ENCODE data around the gene SEPTIN1.

Gene SEPTIN1

DNA sequence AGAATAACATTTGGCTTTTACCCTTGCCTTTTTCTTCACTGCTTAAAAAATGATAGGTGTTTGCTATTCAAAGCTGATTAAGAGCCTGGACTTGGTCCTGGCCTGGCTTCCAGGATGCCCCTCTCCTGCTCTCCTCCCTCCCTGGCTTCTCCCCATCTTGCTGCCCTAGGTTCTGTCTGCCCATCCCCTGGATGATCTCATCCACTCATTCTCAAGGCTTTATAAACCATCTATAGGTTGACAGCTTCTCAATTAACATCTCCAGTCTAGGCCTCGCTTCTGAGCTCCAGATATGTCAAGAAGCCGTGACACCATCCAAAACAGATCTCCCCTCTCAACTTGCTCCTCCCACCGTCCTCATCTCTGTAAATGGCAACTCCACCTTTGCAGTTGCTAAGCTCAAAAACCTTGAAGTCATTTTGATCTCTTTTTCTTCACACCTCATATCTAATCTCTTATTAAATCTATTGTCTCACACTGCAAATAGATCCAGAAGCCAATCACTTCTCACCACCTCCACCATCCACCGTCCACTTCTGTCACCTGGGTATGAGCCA, 33.8 kb upstream of the SEPTIN1 start:
- Histone ChIP-seq H3K9me3 (ENCODE audit: control insufficient read depth, insufficient read depth, low read depth, low read length) (no peaks in the 10 kb centered on the region), H3K36me3 (ENCODE audit: control insufficient read depth, insufficient read depth, low read length) (peaks cover 42% of the 10 kb centered on the region), H3K4me1 (ENCODE audit: control insufficient read depth, insufficient read depth, low read length) (peaks cover 11% of the 10 kb centered on the region), H3K27me3 (ENCODE audit: control insufficient read depth, insufficient read depth, low read length) (no peaks in the 10 kb centered on the region), H3K4me3 (ENCODE audit: low read depth, low read length) (no peak overlapping the region), H3K9ac (ENCODE audit: low read length) (no peak overlapping the region), H3K27ac (ENCODE audit: low read depth, low read length) (no peak overlapping the region)

GRCh38 chr16:30414159-30414558, 31.8 kb upstream of the SEPTIN1 start:
- H3K9me3 ChIP-seq (ENCODE audit: control insufficient read depth, insufficient read depth, low read depth, low read length) = no peaks in the 10 kb centered on the region
- no peaks in the 10 kb centered on the region for H3K27me3 ChIP-seq (ENCODE audit: control insufficient read depth, insufficient read depth, low read length)
- H3K27ac ChIP-seq (ENCODE audit: low read depth, low read length) = no peak overlapping the region
- peaks cover 13% of the 10 kb centered on the region for H3K4me1 ChIP-seq (ENCODE audit: control insufficient read depth, insufficient read depth, low read length)
- H3K4me3 ChIP-seq (ENCODE audit: low read depth, low read length) = no peak overlapping the region
- peaks cover 38% of the 10 kb centered on the region for H3K36me3 ChIP-seq (ENCODE audit: control insufficient read depth, insufficient read depth, low read length)
- no peak overlapping the region for H3K9ac ChIP-seq (ENCODE audit: low read length)

DNA sequence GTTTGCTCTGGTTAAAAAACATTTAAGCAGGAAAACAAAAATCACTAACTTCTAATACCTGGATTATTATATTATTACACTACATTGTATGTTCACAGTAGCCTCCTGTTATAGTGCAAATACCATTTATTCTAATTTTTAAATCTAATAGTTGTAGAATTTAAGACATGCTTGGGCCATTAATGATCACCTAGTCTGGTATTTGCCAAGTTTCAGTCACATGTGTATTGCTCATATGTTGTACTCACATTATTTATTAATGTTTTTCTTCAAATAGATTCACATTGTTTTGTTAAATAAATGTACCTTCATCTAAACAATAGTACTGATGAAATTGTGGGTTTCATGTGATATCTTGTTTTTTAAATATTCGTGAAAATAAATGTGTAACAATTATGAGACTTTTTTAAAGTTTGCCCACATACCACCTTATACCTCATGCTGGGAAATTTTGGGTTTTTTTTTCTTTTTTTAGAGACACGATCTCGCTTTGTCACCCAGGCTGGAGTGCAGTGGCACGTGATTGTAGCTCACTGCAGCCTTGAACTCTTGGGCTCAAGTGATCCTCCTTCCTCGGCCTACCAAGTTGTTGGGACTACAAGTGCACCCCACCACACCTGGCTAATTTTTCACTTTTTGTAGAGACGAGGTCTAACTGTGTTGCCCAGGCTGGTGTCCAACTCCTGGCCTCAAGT, 30.9 kb upstream of the SEPTIN1 start:
- Histone ChIP-seq H3K36me3 (ENCODE audit: control insufficient read depth, insufficient read depth, low read length) (peaks cover 38% of the 10 kb centered on the region), H3K9ac (ENCODE audit: low read length) (no peak overlapping the region), H3K9me3 (ENCODE audit: control insufficient read depth, insufficient read depth, low read depth, low read length) (no peaks in the 10 kb centered on the region), H3K4me3 (ENCODE audit: low read depth, low read length) (no peak overlapping the region), H3K27ac (ENCODE audit: low read depth, low read length) (no peak overlapping the region), H3K27me3 (ENCODE audit: control insufficient read depth, insufficient read depth, low read length) (no peaks in the 10 kb centered on the region), H3K4me1 (ENCODE audit: control insufficient read depth, insufficient read depth, low read length) (peaks cover 14% of the 10 kb centered on the region; the same call in 1 of the 2 replicates)

- Histone ChIP-seq H3K4me1 (ENCODE audit: control insufficient read depth, insufficient read depth, low read length) (peaks cover 12% of the 10 kb centered on the region; the same call in 1 of the 2 replicates), H3K36me3 (ENCODE audit: control insufficient read depth, insufficient read depth, low read length) (peaks cover 38% of the 10 kb centered on the region), H3K27me3 (ENCODE audit: control insufficient read depth, insufficient read depth, low read length) (no peaks in the 10 kb centered on the region), H3K9ac (ENCODE audit: low read length) (no peak overlapping the region), H3K9me3 (ENCODE audit: control insufficient read depth, insufficient read depth, low read depth, low read length) (no peaks in the 10 kb centered on the region), H3K4me3 (ENCODE audit: low read depth, low read length) (peak overlapping the region; percentile 5; the same call in 1 of the 2 replicates), H3K27ac (ENCODE audit: low read depth, low read length) (no peak overlapping the region)
Measured at GRCh38 chr16:30409125-30410060, 27.0 kb upstream of the SEPTIN1 start.

GRCh38 chr16:30407804-30408534, 25.6 kb upstream of the SEPTIN1 start:
- Histone ChIP-seq H3K4me3 (ENCODE audit: low read depth, low read length) (peak overlapping the region; percentile 85), H3K36me3 (ENCODE audit: control insufficient read depth, insufficient read depth, low read length) (peaks cover 24% of the 10 kb centered on the region), H3K27me3 (ENCODE audit: control insufficient read depth, insufficient read depth, low read length) (no peaks in the 10 kb centered on the region), H3K9me3 (ENCODE audit: control insufficient read depth, insufficient read depth, low read depth, low read length) (no peaks in the 10 kb centered on the region), H3K4me1 (ENCODE audit: control insufficient read depth, insufficient read depth, low read length) (peaks cover 12% of the 10 kb centered on the region; the same call in 1 of the 2 replicates), H3K27ac (ENCODE audit: low read depth, low read length) (peak overlapping the region; percentile 82; the same call in 1 of the 2 replicates), H3K9ac (ENCODE audit: low read length) (peak overlapping the region; percentile 92)

- no peaks in the 10 kb centered on the region for H3K27me3 ChIP-seq (ENCODE audit: control insufficient read depth, insufficient read depth, low read length)
- peak within 1 kb of the TSS; percentile 92 for H3K9ac ChIP-seq (ENCODE audit: low read length)
- peak within 1 kb of the TSS; percentile 82; the same call in 1 of the 2 replicates for H3K27ac ChIP-seq (ENCODE audit: low read depth, low read length)
- no peaks in the 10 kb centered on the region for H3K9me3 ChIP-seq (ENCODE audit: control insufficient read depth, insufficient read depth, low read depth, low read length)
- peak within 1 kb of the TSS; percentile 85 for H3K4me3 ChIP-seq (ENCODE audit: low read depth, low read length)
- peaks cover 17% of the 10 kb centered on the region for H3K36me3 ChIP-seq (ENCODE audit: control insufficient read depth, insufficient read depth, low read length)
- H3K4me1 ChIP-seq (ENCODE audit: control insufficient read depth, insufficient read depth, low read length) = peaks cover 12% of the 10 kb centered on the region; the same call in 1 of the 2 replicates
Measured at GRCh38 chr16:30407102-30407803, 24.9 kb upstream of the SEPTIN1 start, which contains the start of gene ZNF771. Gene ZNF771, plus strand, starts transcription at chr16:30407606. Its CDS starts 448 bp downstream, at chr16:30408054.

DNA sequence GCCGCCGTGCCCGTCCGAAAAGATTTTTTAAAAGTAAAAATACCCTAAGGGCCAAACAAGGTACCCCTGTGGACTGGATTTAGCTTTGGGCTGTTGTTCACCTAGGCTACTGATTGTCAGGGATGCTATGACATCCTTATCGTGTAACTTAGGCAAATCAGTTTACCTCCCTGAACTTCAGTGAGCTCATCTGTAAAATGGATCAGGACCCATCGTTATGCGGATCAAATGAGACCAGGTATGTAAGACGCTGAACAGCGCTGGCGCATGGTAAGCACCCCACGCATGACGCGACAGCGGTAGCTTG, 24.4 kb upstream of the SEPTIN1 start:
- H3K27me3 ChIP-seq (ENCODE audit: control insufficient read depth, insufficient read depth, low read length) = no peaks in the 10 kb centered on the region
- H3K9ac ChIP-seq (ENCODE audit: low read length) = peak overlapping the region; percentile 86
- H3K27ac ChIP-seq (ENCODE audit: low read depth, low read length) = peak overlapping the region; percentile 82; the same call in 1 of the 2 replicates
- H3K4me1 ChIP-seq (ENCODE audit: control insufficient read depth, insufficient read depth, low read length) = peaks cover 13% of the 10 kb centered on the region; the same call in 1 of the 2 replicates
- no peaks in the 10 kb centered on the region for H3K9me3 ChIP-seq (ENCODE audit: control insufficient read depth, insufficient read depth, low read depth, low read length)
- peak overlapping the region; percentile 85 for H3K4me3 ChIP-seq (ENCODE audit: low read depth, low read length)
- H3K36me3 ChIP-seq (ENCODE audit: control insufficient read depth, insufficient read depth, low read length) = peaks cover 12% of the 10 kb centered on the region

DNA sequence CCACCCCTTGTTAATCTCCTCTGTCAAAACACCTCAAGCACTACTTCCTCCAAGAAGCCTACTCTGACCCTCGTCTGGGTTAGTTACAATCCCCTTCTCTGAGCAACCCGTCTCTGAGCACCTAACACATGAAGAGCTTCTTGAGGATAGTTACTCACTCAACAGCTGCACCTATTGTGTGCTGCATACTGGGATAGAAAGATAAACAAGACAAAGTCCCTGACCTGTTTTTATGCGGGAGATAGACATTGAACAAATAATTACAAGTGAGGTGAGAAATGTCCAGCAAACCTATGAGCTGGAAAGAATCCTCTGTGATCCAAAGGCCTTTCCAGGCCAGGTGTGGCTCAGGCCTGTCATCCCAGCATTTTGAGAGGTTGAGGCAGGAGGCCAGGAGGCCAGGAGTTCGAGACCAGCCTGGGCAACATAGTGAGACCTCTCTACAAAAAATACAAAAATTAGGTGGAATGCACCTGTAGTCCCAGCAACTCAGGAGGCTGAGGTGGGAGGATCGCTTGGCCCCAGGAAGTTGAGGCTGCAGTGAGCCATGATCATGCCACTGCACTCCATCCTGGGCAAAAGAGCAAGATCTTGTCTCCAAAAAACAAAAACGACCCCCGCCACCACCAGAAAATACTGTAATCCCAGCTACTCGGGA, 19.5 kb upstream of the SEPTIN1 start:
- H3K4me3 ChIP-seq (ENCODE audit: low read depth, low read length) = no peak overlapping the region
- no peak overlapping the region for H3K27ac ChIP-seq (ENCODE audit: low read depth, low read length)
- H3K27me3 ChIP-seq (ENCODE audit: control insufficient read depth, insufficient read depth, low read length) = no peaks in the 10 kb centered on the region
- H3K4me1 ChIP-seq (ENCODE audit: control insufficient read depth, insufficient read depth, low read length) = peaks cover 22% of the 10 kb centered on the region
- H3K9ac ChIP-seq (ENCODE audit: low read length) = no peak overlapping the region
- H3K36me3 ChIP-seq (ENCODE audit: control insufficient read depth, insufficient read depth, low read length) = peaks cover 20% of the 10 kb centered on the region
- no peaks in the 10 kb centered on the region for H3K9me3 ChIP-seq (ENCODE audit: control insufficient read depth, insufficient read depth, low read depth, low read length)

GRCh38 chr16:30399435-30400186, 17.2 kb upstream of the SEPTIN1 start:
- Histone ChIP-seq H3K36me3 (ENCODE audit: control insufficient read depth, insufficient read depth, low read length) (peaks cover 21% of the 10 kb centered on the region), H3K4me1 (ENCODE audit: control insufficient read depth, insufficient read depth, low read length) (peaks cover 20% of the 10 kb centered on the region), H3K9me3 (ENCODE audit: control insufficient read depth, insufficient read depth, low read depth, low read length) (no peaks in the 10 kb centered on the region), H3K27ac (ENCODE audit: low read depth, low read length) (peak overlapping the region; percentile 93; the same call in 1 of the 2 replicates), H3K9ac (ENCODE audit: low read length) (peak overlapping the region; percentile 98), H3K4me3 (ENCODE audit: low read depth, low read length) (peak overlapping the region; percentile 58), H3K27me3 (ENCODE audit: control insufficient read depth, insufficient read depth, low read length) (no peaks in the 10 kb centered on the region)

Data from HUES6 (cell line).